WTC11 (cell line): ENCODE data around the gene VARS2.

ENCODE experiments used
- MXD4 ChIP-seq: fragments of 250-450 bp; sonication (Bioruptor Pico); IDR thresholded peaks from 2 replicates; pipeline ENCODE4 v1.8.0; 2021; ENCODE audit warnings: mild to moderate bottlenecking, moderate library complexity, borderline replicate concordance
- TF ChIP-seq, protein P1 (sequence below): fragments of 200-600 bp; IDR thresholded peaks from 2 replicates; pipeline ENCODE4 v1.8.0; 2022; ENCODE audit warnings: antibody characterized with exemption
- TF ChIP-seq, protein P2 (sequence below): sonication (generic); formaldehyde crosslinking; IDR thresholded peaks from 2 replicates; pipeline ENCODE4 v1.8.0; 2023; ENCODE audit warnings: missing genetic modification reagents

DNA sequence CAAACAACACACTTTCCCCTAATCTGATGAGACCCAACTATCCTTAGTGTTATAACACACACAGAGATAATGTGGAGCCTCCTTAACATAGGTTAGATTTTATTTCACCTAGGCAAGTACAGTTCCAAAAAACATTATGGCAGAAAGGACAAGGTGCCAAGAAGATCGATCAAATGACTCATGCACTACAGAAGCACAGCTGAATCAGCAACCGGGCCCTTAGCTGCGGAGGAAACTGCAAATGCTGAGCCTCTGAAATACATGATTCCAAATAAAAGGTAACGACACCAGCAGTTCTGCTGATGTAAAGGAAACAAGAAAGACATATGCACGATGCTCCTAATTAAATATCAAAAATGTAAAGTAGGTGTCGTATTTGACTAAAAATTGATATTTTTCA, 49.6 kb downstream of the VARS2 start:
- TF ChIP-seq, protein P1, sequence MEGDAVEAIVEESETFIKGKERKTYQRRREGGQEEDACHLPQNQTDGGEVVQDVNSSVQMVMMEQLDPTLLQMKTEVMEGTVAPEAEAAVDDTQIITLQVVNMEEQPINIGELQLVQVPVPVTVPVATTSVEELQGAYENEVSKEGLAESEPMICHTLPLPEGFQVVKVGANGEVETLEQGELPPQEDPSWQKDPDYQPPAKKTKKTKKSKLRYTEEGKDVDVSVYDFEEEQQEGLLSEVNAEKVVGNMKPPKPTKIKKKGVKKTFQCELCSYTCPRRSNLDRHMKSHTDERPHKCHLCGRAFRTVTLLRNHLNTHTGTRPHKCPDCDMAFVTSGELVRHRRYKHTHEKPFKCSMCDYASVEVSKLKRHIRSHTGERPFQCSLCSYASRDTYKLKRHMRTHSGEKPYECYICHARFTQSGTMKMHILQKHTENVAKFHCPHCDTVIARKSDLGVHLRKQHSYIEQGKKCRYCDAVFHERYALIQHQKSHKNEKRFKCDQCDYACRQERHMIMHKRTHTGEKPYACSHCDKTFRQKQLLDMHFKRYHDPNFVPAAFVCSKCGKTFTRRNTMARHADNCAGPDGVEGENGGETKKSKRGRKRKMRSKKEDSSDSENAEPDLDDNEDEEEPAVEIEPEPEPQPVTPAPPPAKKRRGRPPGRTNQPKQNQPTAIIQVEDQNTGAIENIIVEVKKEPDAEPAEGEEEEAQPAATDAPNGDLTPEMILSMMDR, result no peak
- TF ChIP-seq MXD4 (CRISPR knock-in tag), result no peak
- TF ChIP-seq, protein P2, sequence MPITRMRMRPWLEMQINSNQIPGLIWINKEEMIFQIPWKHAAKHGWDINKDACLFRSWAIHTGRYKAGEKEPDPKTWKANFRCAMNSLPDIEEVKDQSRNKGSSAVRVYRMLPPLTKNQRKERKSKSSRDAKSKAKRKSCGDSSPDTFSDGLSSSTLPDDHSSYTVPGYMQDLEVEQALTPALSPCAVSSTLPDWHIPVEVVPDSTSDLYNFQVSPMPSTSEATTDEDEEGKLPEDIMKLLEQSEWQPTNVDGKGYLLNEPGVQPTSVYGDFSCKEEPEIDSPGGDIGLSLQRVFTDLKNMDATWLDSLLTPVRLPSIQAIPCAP (CRISPR knock-in tag), result no peak
